ENCODE data around the gene HNMT.
"Not testable (repeated sequence)": the region's sequence is repeated elsewhere in the genome, so short reads cannot be mapped to it uniquely, and the experiment has no call there.

Gene HNMT

GRCh38 chr2:137964066-137964858, at the start of gene HNMT:
HNMT (plus strand) TSS chr2:137964473; CDS start chr2:137964492, 19 bp downstream.
- peak; percentile 31 for DNase-seq

GRCh38 chr2:137921105-137921880, 43.0 kb upstream of the HNMT start:
- DNase-seq: no peak

- not testable (repeated sequence) for DNase-seq
These were observed 42.1 kb upstream of the HNMT start for GRCh38 chr2:137922171-137922570.

GRCh38 chr2:137924019-137924418, 40.3 kb upstream of the HNMT start:
- DNase-seq: no peak

- DNase-seq: no peak
These were observed 38.7 kb upstream of the HNMT start for GRCh38 chr2:137925599-137925998.

- DNase-seq: no peak
These were observed 36.4 kb upstream of the HNMT start for GRCh38 chr2:137927846-137928245.

- no peak for DNase-seq
These were observed 35.4 kb upstream of the HNMT start for GRCh38 chr2:137928547-137929518.

GRCh38 chr2:137929519-137929916, 34.8 kb upstream of the HNMT start:
- DNase-seq: no peak

GRCh38 chr2:137930146-137930545, 34.1 kb upstream of the HNMT start:
- no peak for DNase-seq

GRCh38 chr2:137935591-137935990, 28.7 kb upstream of the HNMT start:
- DNase-seq: no peak

- no peak for DNase-seq
These were observed 27.0 kb upstream of the HNMT start for GRCh38 chr2:137937246-137937645.

GRCh38 chr2:137937778-137938177, 26.5 kb upstream of the HNMT start:
- DNase-seq: no peak

- no peak for DNase-seq
These were observed 26.1 kb upstream of the HNMT start for GRCh38 chr2:137938204-137938603.

GRCh38 chr2:137939026-137939425, 25.2 kb upstream of the HNMT start:
- no peak for DNase-seq

GRCh38 chr2:137940154-137940553, 24.1 kb upstream of the HNMT start:
- no peak for DNase-seq

GRCh38 chr2:137942037-137942832, 22.0 kb upstream of the HNMT start:
- DNase-seq: no peak

GRCh38 chr2:137942833-137943677, 21.2 kb upstream of the HNMT start:
- no peak for DNase-seq

- no peak for DNase-seq
These were observed 20.5 kb upstream of the HNMT start for GRCh38 chr2:137943678-137944347.

- DNase-seq: no peak
These were observed 19.6 kb upstream of the HNMT start for GRCh38 chr2:137944714-137945113.

- DNase-seq: no peak
These were observed 19.0 kb upstream of the HNMT start for GRCh38 chr2:137945229-137945628.

- no peak for DNase-seq
These were observed 18.0 kb upstream of the HNMT start for GRCh38 chr2:137946227-137946626.
